ENCODE results near the gene AHDC1.

Gene AHDC1

GRCh38 chr1:27489501-27489972 is 114.4 kb downstream of the AHDC1 start:
- peak in 1 of 2 donors; percentile 5 for DNase-seq (ENCODE audit: low read depth in 2 of 2)

- no peak for DNase-seq (ENCODE audit: low read depth in 2 of 2)
These were observed 115.7 kb downstream of the AHDC1 start for GRCh38 chr1:27487966-27488884.

GRCh38 chr1:27485363-27485762 is 118.6 kb downstream of the AHDC1 start:
- no peak for DNase-seq (ENCODE audit: low read depth in 2 of 2)

All from stimulated activated CD8-positive, alpha-beta memory T cell treated with anti-CD3 and anti-CD28 coated beads, Interleukin-2, amount 100 ng/mL, for 1 hour (primary cell).